Measurements from ENCODE around the gene ANXA9.

GRCh38 chr1:150955280-150955679 is 26.8 kb upstream of the ANXA9 start:
- no peak for TF ChIP-seq CTCF (IDR thresholded peaks at IDR 0.05)
- no peak for TF ChIP-seq EZH2 (IDR thresholded peaks at IDR 0.05; ENCODE audit: borderline replicate concordance, insufficient read depth, low read depth, low read length, poor library complexity, severe bottlenecking)

All from B cell (primary cell).